ENCODE results near the gene LAMB4.

DNA sequence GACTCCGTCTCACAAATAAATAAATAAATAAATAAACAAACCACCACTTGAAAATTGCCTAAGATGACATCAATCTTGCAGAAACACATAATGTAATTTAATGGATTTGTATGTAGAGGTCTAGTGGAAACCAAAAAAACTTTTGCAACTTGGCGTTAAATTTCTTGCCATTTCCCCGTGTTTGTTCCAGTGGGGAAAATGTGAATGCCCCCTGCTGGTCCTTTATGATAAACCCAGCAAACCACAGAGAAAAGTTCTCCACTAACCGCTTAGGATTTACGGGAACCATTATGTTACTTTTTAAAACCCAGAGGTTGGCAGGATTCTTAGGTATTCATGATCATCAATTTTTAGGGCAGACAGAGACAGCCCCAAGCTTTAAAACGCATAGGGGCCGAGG, 32.5 kb downstream of the LAMB4 start:
- TF ChIP-seq POLR2A (IDR thresholded peaks at IDR 0.05) = no peak
- TF ChIP-seq, protein P1, sequence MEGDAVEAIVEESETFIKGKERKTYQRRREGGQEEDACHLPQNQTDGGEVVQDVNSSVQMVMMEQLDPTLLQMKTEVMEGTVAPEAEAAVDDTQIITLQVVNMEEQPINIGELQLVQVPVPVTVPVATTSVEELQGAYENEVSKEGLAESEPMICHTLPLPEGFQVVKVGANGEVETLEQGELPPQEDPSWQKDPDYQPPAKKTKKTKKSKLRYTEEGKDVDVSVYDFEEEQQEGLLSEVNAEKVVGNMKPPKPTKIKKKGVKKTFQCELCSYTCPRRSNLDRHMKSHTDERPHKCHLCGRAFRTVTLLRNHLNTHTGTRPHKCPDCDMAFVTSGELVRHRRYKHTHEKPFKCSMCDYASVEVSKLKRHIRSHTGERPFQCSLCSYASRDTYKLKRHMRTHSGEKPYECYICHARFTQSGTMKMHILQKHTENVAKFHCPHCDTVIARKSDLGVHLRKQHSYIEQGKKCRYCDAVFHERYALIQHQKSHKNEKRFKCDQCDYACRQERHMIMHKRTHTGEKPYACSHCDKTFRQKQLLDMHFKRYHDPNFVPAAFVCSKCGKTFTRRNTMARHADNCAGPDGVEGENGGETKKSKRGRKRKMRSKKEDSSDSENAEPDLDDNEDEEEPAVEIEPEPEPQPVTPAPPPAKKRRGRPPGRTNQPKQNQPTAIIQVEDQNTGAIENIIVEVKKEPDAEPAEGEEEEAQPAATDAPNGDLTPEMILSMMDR (IDR thresholded peaks at IDR 0.05 in 8 of 11, conservative IDR thresholded peaks at IDR 0.05 in 3 of 11) = peak in 5 of 11 experiments; percentile 15 to 27 (median 24)
- TF ChIP-seq POLR2AphosphoS5 (IDR thresholded peaks at IDR 0.05) = no peak
